GM10248 (cell line): Measurements from ENCODE around the gene GPR62.

ENCODE experiments used
- CTCF ChIA-PET: fragments of 300-600 bp; sonication (Branson Sonifier 250); formaldehyde crosslinking; extraction: SDS; loops from one replicate; lab custom pipeline; 2021; ENCODE audit warnings: antibody characterized with exemption; lab: Yijun Ruan, JAX
- POLR2A ChIA-PET: fragments of 350-650 bp; sonication (Branson Sonifier 250); formaldehyde crosslinking; extraction: SDS; loops from one replicate; lab custom pipeline; 2020; ENCODE audit warnings: antibody characterized with exemption; lab: Yijun Ruan, JAX
- DNase-seq: peaks from one replicate; pipeline ENCODE4 v3.0.0; 2012; ENCODE audit errors: extremely low spot score
- TF ChIP-seq, protein P1 (sequence below): IDR thresholded peaks from 2 replicates; pipeline ENCODE4 v1.5.1; 2012; ENCODE audit warnings: mild to moderate bottlenecking, low read depth; ENCODE audit errors: extremely low read depth, missing control alignments, control extremely low read depth

The GPR62 gene

DNA sequence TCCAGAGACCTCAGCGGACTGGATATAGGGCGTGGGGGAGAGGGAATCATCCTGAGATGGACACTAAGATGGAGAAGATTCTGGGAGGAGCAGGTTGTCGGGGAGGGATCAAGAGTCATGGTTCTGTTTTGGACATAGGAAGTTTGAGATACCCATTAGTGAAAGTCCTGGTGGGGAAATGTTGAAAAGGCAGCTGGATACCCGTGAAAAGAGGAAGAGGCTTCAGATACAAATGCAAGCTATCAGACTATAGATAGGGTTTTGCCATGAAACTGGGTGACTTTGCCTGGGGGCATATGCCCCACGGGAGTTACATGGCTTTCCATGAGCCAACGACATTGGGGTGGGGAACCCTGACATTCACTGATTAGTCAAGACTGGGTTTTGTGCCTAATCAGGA is 1.1 kb upstream of the GPR62 start:
- TF ChIP-seq, protein P1, sequence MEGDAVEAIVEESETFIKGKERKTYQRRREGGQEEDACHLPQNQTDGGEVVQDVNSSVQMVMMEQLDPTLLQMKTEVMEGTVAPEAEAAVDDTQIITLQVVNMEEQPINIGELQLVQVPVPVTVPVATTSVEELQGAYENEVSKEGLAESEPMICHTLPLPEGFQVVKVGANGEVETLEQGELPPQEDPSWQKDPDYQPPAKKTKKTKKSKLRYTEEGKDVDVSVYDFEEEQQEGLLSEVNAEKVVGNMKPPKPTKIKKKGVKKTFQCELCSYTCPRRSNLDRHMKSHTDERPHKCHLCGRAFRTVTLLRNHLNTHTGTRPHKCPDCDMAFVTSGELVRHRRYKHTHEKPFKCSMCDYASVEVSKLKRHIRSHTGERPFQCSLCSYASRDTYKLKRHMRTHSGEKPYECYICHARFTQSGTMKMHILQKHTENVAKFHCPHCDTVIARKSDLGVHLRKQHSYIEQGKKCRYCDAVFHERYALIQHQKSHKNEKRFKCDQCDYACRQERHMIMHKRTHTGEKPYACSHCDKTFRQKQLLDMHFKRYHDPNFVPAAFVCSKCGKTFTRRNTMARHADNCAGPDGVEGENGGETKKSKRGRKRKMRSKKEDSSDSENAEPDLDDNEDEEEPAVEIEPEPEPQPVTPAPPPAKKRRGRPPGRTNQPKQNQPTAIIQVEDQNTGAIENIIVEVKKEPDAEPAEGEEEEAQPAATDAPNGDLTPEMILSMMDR = no peak
- CTCF ChIA-PET = interaction anchor here (1.0 to 5.3 kb wide), 5 partner anchors 9 to 19 kb away, joined by 3 to 32 read pairs (median 3); partner anchors contain the start of genes ABHD14B, PARP3 and RRP9
- POLR2A ChIA-PET = no interaction called here
- no peak for DNase-seq

DNA sequence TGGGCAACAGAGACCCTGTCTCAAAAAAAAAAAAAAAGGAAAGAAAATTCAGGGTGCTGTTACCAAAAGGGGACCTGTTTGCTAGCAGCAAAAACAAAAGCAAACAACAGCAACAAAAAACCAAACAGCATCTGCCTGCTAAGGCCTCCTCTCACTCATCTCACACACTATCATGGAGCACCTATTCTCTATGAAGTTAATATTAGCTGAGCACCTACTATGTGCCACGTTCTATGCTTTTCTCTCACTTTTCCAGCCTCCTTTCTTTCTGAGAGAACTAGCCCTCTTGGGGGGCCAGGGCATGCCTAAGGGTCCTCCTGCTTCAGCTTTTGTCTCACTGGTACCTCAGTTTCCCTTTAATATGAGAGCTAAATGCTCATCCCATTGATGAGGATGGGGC is 468 bp upstream of the GPR62 start:
- POLR2A ChIA-PET = no interaction called here
- TF ChIP-seq, protein P1 = no peak
- CTCF ChIA-PET = interaction anchor here (1.0 to 5.3 kb wide), 5 partner anchors 8 to 19 kb away, joined by 3 to 32 read pairs (median 3); partner anchors contain the start of genes ABHD14B, PARP3 and RRP9
- no peak for DNase-seq

DNA sequence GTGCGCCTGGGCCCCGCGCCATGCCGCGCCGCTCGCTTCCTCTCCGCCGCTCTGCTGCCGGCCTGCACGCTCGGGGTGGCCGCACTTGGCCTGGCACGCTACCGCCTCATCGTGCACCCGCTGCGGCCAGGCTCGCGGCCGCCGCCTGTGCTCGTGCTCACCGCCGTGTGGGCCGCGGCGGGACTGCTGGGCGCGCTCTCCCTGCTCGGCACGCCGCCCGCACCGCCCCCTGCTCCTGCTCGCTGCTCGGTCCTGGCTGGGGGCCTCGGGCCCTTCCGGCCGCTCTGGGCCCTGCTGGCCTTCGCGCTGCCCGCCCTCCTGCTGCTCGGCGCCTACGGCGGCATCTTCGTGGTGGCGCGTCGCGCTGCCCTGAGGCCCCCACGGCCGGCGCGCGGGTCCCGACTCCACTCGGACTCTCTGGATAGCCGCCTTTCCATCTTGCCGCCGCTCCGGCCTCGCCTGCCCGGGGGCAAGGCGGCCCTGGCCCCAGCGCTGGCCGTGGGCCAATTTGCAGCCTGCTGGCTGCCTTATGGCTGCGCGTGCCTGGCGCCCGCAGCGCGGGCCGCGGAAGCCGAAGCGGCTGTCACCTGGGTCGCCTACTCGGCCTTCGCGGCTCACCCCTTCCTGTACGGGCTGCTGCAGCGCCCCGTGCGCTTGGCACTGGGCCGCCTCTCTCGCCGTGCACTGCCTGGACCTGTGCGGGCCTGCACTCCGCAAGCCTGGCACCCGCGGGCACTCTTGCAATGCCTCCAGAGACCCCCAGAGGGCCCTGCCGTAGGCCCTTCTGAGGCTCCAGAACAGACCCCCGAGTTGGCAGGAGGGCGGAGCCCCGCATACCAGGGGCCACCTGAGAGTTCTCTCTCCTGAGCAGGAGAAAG is 951 bp downstream of the GPR62 start:
- TF ChIP-seq, protein P1 = peak; percentile 17
- no peak for DNase-seq
- ChIA-PET CTCF (interaction anchor here (1.0 to 4.3 kb wide), 2 partner anchors 15 to 17 kb away, joined by 3 to 21 read pairs; partner anchors contain the start of genes ABHD14B and RRP9), POLR2A (no interaction called here)

DNA sequence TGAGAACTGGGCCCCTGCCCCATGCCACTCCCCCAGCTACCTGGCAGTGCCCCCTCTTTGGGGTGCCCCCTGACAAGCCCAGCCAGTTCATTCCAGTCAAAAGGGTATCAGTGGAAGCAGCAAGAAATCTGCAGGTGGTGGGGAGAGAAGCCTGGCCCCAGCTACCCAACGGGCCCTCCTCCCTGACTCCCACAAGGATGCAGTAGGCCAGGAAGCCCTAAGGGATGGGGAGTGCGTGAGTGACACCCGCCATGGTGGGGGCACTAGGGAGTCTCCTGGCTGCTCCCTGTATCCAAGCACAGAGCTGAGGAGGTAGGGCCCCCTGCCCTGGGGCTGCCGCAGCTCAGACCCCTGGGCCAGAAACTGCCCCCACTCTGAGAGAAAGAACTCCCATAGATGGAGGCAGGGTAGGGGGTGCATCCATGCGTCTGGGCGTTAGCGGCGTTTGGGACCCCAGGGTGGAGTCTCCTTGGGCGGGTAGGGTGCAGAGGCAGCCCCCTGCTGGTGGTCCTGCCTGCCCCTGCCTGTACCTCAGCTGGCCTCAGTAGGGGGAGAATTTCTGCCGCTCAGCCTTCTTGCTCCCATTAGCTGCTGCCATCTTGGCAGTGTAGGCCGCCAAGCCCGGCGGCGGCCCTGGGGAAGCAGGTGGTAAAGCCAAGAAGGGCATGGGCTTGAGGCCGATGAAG is 2.5 kb downstream of the GPR62 start:
- CTCF ChIA-PET = interaction anchor here (0.7 to 1.7 kb wide), 4 partner anchors 16 to 25 kb away, joined by 3 to 5 read pairs (median 4); partner anchors contain the start of genes ABHD14A, ABHD14B, ACY1 and RRP9
- DNase-seq = no peak
- POLR2A ChIA-PET = no interaction called here
- TF ChIP-seq, protein P1 = no peak

DNA sequence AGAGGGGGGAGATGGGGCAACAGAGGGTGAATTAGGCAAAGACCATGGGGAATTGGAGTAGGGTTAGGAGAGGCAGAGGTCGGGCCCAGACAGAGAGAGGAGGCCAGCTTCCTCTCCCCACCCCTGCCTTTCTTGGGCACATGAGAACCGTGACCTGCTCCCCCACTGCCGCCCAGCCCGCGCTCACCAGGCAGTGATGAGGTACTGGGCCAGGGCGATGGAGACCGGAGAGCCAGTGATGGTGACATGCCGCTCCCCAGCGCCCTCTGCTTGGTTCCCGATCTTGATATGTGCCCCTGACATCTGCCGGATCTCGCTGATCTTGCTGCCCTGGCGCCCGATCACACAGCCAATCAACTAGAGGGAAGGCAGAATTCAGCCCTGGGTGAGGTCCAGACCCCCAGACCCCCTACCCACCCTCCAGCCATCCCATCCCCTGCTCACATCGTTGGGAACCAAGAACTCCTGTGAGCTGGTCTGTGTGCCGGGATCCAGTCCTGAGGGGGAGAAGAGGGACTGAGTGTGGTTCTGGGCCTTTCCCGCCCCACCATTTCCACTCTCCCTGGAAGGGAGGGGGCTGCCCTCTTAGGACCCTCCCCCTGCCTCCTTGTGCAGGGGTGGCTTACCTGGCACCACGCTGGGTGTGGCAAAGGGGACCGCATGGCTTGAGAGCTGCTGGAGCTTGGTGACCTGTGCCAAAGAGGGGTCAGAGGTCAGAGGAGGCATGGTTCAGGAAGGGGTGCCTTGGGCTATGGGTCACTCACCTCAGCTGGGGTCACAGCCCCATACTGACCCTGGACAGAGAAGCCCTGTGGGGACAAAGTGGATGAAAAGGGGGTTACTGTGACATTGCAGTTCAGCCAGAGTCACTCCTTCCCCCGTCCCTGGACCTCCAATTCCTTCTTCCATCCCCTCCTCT is 3.7 kb downstream of the GPR62 start:
- POLR2A ChIA-PET = no interaction called here
- TF ChIP-seq, protein P1 = no peak
- CTCF ChIA-PET = interaction anchor here (1.2 to 1.7 kb wide), 3 partner anchors 15 to 17 kb away, joined by 4 to 5 read pairs (median 5); partner anchors contain the start of genes ABHD14A, ABHD14B and RRP9
- no peak for DNase-seq
